HEK293 (cell line): Measurements from ENCODE around the gene KCNE5.

Source experiments
- BCL11A ChIP-seq: fragments of 450-650 bp; formaldehyde crosslinking; IDR thresholded peaks from 2 replicates; pipeline ENCODE4 v1.5.1; 2016; ENCODE audit warnings: low read depth, missing biosample characterization, missing genetic modification characterization
- CTCF ChIP-seq: fragments of 450-650 bp; formaldehyde crosslinking; IDR thresholded peaks from 2 replicates; pipeline ENCODE4 v1.5.1; 2016; ENCODE audit warnings: missing biosample characterization, missing genetic modification characterization
- WT1 ChIP-seq: fragments of 450-650 bp; formaldehyde crosslinking; IDR thresholded peaks from 2 replicates; pipeline ENCODE4 v1.5.1; 2016; ENCODE audit warnings: missing biosample characterization, missing genetic modification characterization
- ZNF121 ChIP-seq: fragments of 450-650 bp; formaldehyde crosslinking; IDR thresholded peaks from 2 replicates; pipeline ENCODE4 v1.5.1; 2016; ENCODE audit warnings: missing biosample characterization, missing genetic modification characterization
- ZNF174 ChIP-seq: fragments of 450-650 bp; formaldehyde crosslinking; IDR thresholded peaks from 2 replicates; pipeline ENCODE4 v1.5.0; 2017; ENCODE audit warnings: missing biosample characterization, mild to moderate bottlenecking, missing genetic modification characterization
- ZNF549 ChIP-seq: fragments of 450-650 bp; IDR thresholded peaks from 2 replicates; pipeline ENCODE4 v1.5.1; 2018; ENCODE audit warnings: missing biosample characterization, missing genetic modification characterization, mild to moderate bottlenecking, inconsistent platforms, moderate library complexity
- ZSCAN23 ChIP-seq: fragments of 450-650 bp; formaldehyde crosslinking; IDR thresholded peaks from 2 replicates; pipeline ENCODE4 v1.5.1; 2016; ENCODE audit warnings: missing biosample characterization, missing genetic modification characterization

GRCh38 chrX:109624641-109625616 lies at the start of gene KCNE5:
- no peak for TF ChIP-seq BCL11A (tag by site-specific recombination)
- no peak for TF ChIP-seq WT1 (tag by site-specific recombination)
- TF ChIP-seq CTCF (tag by site-specific recombination) = no peak
- no peak for TF ChIP-seq ZNF174 (tag by site-specific recombination)
- TF ChIP-seq ZNF121 (tag by site-specific recombination) = no peak
- no peak for TF ChIP-seq ZSCAN23
- TF ChIP-seq ZNF549 (tag by site-specific recombination) = no peak
